ENCODE results near the gene DGKB.

GRCh38 chr7:14495633-14496032, 406.9 kb downstream of the DGKB start:
- TF ChIP-seq CTCF (IDR thresholded peaks at IDR 0.05) (no peak), EZH2 (IDR thresholded peaks at IDR 0.05) (no peak)
